HCEC 1CT (cell line): ENCODE results near the gene ANKRD40.
"Not testable (repeated sequence)": the region's sequence is repeated elsewhere in the genome, so short reads cannot be mapped to it uniquely, and the experiment has no call there.

Source experiments
- DNase-seq: peaks from one replicate; pipeline ENCODE4 v3.0.0-alpha.2; 2017

Gene ANKRD40

GRCh38 chr17:50685334-50685665, 22.4 kb downstream of the ANKRD40 start:
- DNase-seq: no peak

GRCh38 chr17:50684612-50685333, 22.9 kb downstream of the ANKRD40 start:
- DNase-seq: no peak

GRCh38 chr17:50684288-50684611, 23.5 kb downstream of the ANKRD40 start:
- no peak for DNase-seq

GRCh38 chr17:50683434-50684287, 24.1 kb downstream of the ANKRD40 start:
- DNase-seq: no peak

GRCh38 chr17:50682938-50683337, 24.8 kb downstream of the ANKRD40 start:
- DNase-seq: no peak

- no peak for DNase-seq
These were observed 25.3 kb downstream of the ANKRD40 start for GRCh38 chr17:50682441-50682840.

GRCh38 chr17:50681263-50682200, 26.2 kb downstream of the ANKRD40 start:
- peak; percentile 65 for DNase-seq

GRCh38 chr17:50680543-50681262, 27.0 kb downstream of the ANKRD40 start:
- not testable (repeated sequence) for DNase-seq

- no peak for DNase-seq
These were observed 27.6 kb downstream of the ANKRD40 start for GRCh38 chr17:50680126-50680525.

- no peak for DNase-seq
These were observed 28.6 kb downstream of the ANKRD40 start for GRCh38 chr17:50679008-50679544.

- DNase-seq: no peak
These were observed 29.8 kb downstream of the ANKRD40 start for GRCh38 chr17:50677851-50678375.

GRCh38 chr17:50676065-50676975, 31.4 kb downstream of the ANKRD40 start:
- no peak for DNase-seq

GRCh38 chr17:50675627-50676026, 32.1 kb downstream of the ANKRD40 start:
- DNase-seq: no peak

- no peak for DNase-seq
These were observed 32.5 kb downstream of the ANKRD40 start for GRCh38 chr17:50675190-50675589.

- no peak for DNase-seq
These were observed 34.7 kb downstream of the ANKRD40 start for GRCh38 chr17:50672831-50673551.

GRCh38 chr17:50672071-50672470, 35.6 kb downstream of the ANKRD40 start:
- no peak for DNase-seq

GRCh38 chr17:50668838-50669581, 38.7 kb downstream of the ANKRD40 start:
- no peak for DNase-seq

- DNase-seq: peak; percentile 54
These were observed 39.5 kb downstream of the ANKRD40 start for GRCh38 chr17:50668025-50668837.
